Measurements from ENCODE around the gene SMPDL3A.

DNA sequence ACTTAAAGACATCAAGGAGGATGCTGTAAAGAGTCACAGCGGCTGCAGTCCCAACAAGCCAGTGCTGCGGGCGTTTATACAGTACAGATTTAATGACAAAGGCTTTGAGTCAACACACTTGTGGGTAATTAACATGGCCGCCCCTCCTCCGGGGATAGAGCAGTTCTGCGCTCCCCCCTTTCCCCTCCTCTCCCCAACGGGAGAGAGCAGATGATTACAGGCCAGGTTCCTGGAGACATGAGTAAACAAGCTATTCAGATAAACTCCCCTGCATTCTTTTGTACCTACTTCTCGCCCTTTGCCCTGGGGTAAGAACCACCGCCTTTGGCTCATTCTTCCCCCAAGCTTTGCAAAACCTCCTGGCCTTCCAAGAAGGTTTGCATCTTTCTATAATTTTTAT lies 33.2 kb upstream of the SMPDL3A start:
- TF ChIP-seq, protein P1, sequence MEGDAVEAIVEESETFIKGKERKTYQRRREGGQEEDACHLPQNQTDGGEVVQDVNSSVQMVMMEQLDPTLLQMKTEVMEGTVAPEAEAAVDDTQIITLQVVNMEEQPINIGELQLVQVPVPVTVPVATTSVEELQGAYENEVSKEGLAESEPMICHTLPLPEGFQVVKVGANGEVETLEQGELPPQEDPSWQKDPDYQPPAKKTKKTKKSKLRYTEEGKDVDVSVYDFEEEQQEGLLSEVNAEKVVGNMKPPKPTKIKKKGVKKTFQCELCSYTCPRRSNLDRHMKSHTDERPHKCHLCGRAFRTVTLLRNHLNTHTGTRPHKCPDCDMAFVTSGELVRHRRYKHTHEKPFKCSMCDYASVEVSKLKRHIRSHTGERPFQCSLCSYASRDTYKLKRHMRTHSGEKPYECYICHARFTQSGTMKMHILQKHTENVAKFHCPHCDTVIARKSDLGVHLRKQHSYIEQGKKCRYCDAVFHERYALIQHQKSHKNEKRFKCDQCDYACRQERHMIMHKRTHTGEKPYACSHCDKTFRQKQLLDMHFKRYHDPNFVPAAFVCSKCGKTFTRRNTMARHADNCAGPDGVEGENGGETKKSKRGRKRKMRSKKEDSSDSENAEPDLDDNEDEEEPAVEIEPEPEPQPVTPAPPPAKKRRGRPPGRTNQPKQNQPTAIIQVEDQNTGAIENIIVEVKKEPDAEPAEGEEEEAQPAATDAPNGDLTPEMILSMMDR (IDR thresholded peaks at IDR 0.05): no peak
- TF ChIP-seq POLR2A (IDR thresholded peaks at IDR 0.05) (no peak), POLR2AphosphoS5 (IDR thresholded peaks at IDR 0.05) (no peak)

All from breast epithelium (tissue), 3 donors.